ENCODE data around the gene CDR2L.
"Not testable (repeated sequence)": the region's sequence is repeated elsewhere in the genome, so short reads cannot be mapped to it uniquely, and the experiment has no call there.

GRCh38 chr17:74969501-74969900 is 17.9 kb upstream of the CDR2L start:
- not testable (repeated sequence) for TF ChIP-seq CTCF (conservative IDR thresholded peaks at IDR 0.05 in 1 of 2, IDR thresholded peaks at IDR 0.05 in 1 of 2; ENCODE audit: extremely low read depth in 1 of 2, insufficient read depth in 1 of 2, low read depth in 1 of 2, low read length in 2 of 2); EZH2 (IDR thresholded peaks at IDR 0.05; ENCODE audit: borderline replicate concordance, low read length)
